ENCODE results near the gene CHTOP. TPM values are rescaled to one million over a fixed set of nuclear protein-coding genes. Genes with fewer than 3 reads are reported as not detected.
"Not testable (repeated sequence)": the region's sequence is repeated elsewhere in the genome, so short reads cannot be mapped to it uniquely, and the experiment has no call there.

Gene CHTOP
- total RNA-seq (100 to 1,000 TPM; 144 to 149 TPM), polyA plus RNA-seq (10 to 100 TPM; 42.2 to 75.5 TPM)

DNA sequence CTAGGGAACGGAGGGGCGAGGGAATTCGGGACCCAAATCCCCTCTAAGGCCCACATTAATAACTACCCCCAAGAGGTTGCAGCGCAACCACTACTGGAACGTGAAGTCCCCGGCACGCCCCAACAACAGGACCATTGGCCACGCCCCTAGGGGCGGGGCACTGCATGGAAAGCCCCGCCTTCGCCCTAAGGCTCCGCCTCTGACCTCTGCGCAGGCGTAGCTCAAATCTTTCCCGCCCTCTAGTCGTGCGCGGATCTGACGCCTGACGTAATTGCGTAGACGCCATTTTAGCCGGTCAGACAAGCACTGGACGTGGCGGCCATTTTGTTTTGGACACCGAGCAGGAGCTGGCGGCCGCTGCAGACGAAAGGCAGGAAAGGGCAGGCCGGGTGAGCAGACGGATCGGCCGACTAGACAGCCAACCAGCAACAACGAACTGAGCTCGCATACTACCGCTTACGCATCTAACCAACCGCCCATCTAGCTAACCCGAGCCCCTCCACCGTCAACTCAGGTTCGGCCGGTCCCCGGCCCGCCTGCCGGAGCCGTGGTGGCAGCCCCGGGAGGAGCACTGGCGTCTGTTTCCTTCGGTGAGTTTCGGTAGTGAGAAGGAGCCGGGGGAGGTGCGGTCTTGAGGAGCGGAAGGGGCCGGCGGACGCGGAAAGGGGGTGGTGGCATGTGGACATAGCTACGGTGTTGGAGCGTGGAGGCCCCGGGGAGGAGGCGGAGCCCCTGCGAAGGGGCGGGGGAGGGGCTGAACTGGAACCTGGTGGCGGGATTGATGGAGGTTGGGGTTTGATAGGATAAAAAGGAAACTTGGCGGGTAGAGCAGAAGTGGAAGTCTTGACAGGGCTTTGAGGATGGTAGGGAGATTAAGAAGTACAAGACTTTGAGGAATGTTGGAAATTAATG lies at the start of gene CHTOP:
TSS of gene CHTOP (plus strand) at position 313 of the 912 bp plus-strand sequence. CDS start 2,523 bp downstream, outside the sequence.
- Histone ChIP-seq H3K27ac (ENCODE audit: low read depth, low read length) (peak within 1 kb of the TSS; percentile 100), H3K9me3 (ENCODE audit: control insufficient read depth in 1 of 2, low read length in 2 of 2) (no peaks in the 10 kb centered on the region), H3K4me3 (ENCODE audit: low read length in 2 of 2) (peak within 1 kb of the TSS; percentile 99), H3K36me3 (ENCODE audit: insufficient read depth, low read length) (peaks cover 30% of the 10 kb centered on the region), H3K27me3 (ENCODE audit: insufficient read depth, low read length) (no peaks in the 10 kb centered on the region), H3K4me1 (ENCODE audit: insufficient read depth, low read length) (peaks cover 36% of the 10 kb centered on the region)
- intact Hi-C loops (cut with micrococcal nuclease), result loop anchor here (1.0 to 5.0 kb wide), 7 partner anchors 24 to 357 kb away; partner anchors contain the start of genes RPS27, S100A4 and SNAPIN
- peaks cover 14 to 38% of the 10 kb centered on the region in 2 donors for H3K36me3 Mint-ChIP-seq
- H3K4me1 Mint-ChIP-seq, result peaks cover 26 to 51% (median 39%) of the 10 kb centered on the region in 4 donors
- POLR2A ChIA-PET (ENCODE audit: partially characterized antibody), result interaction anchor here (0.8 to 3.1 kb wide), 25 partner anchors 12 to 358 kb away, joined by 3 to 80 read pairs (median 6); partner anchors contain the start of genes CRTC2, ILF2, INTS3 and JTB
- H3K27ac Mint-ChIP-seq, result peak within 1 kb of the TSS; percentile 98 to 100 (median 100)
- peaks cover 0 to 3% (median 0%) of the 10 kb centered on the region in 8 donors for H3K9me3 Mint-ChIP-seq
- peak within 1 kb of the TSS; percentile 94 to 100 (median 98) for H3K4me3 Mint-ChIP-seq
- DNase-seq, result peak; percentile 96 to 98 (median 97)
- CTCF ChIA-PET (ENCODE audit: partially characterized antibody), result interaction anchor here (0.9 to 2.5 kb wide), 13 partner anchors 11 to 123 kb away, joined by 3 to 12 read pairs (median 5); partner anchors contain the start of genes S100A4 and S100A6
- no peaks in the 10 kb centered on the region for H3K27me3 Mint-ChIP-seq

GRCh38 chr1:153585006-153585405 lies 48.9 kb upstream of the CHTOP start:
- intact Hi-C loops (cut with micrococcal nuclease), result no loop called here

GRCh38 chr1:153586347-153586746 lies 47.5 kb upstream of the CHTOP start:
- intact Hi-C loops (cut with micrococcal nuclease), result no loop called here
- H3K9me3 Mint-ChIP-seq, result no peaks in the 10 kb centered on the region
- no peak overlapping the region for H3K4me3 ChIP-seq (ENCODE audit: low read length in 2 of 2)
- peaks cover 1 to 3% of the 10 kb centered on the region in 2 donors for H3K27me3 Mint-ChIP-seq
- H3K9me3 ChIP-seq (ENCODE audit: control insufficient read depth in 1 of 2, low read length in 2 of 2), result no peaks in the 10 kb centered on the region
- no peaks in the 10 kb centered on the region for H3K4me1 ChIP-seq (ENCODE audit: insufficient read depth, low read length)
- H3K27ac ChIP-seq (ENCODE audit: low read depth, low read length), result no peak overlapping the region
- H3K4me3 Mint-ChIP-seq, result no peak overlapping the region
- no peaks in the 10 kb centered on the region for H3K27me3 ChIP-seq (ENCODE audit: insufficient read depth, low read length)
- no peaks in the 10 kb centered on the region for H3K36me3 Mint-ChIP-seq
- no peak for DNase-seq
- peak overlapping the region in 1 of 7 donors; percentile 11 for H3K27ac Mint-ChIP-seq
- ChIA-PET POLR2A (ENCODE audit: partially characterized antibody) (no interaction called here), CTCF (ENCODE audit: partially characterized antibody) (interaction anchor here (2.0 kb wide), 1 partner anchor 14 kb away, joined by 7 read pairs; no protein-coding TSS in a partner anchor)
- H3K36me3 ChIP-seq (ENCODE audit: insufficient read depth, low read length), result no peaks in the 10 kb centered on the region
- H3K4me1 Mint-ChIP-seq, result no peaks in the 10 kb centered on the region

More at GRCh38 chr1:153585006-153585405, 48.9 kb upstream of the CHTOP start:
- no peaks in the 10 kb centered on the region for H3K36me3 Mint-ChIP-seq
- Histone ChIP-seq H3K36me3 (ENCODE audit: insufficient read depth, low read length) (no peaks in the 10 kb centered on the region), H3K4me3 (ENCODE audit: low read length in 2 of 2) (no peak overlapping the region), H3K4me1 (ENCODE audit: insufficient read depth, low read length) (no peaks in the 10 kb centered on the region), H3K27ac (ENCODE audit: low read depth, low read length) (no peak overlapping the region), H3K27me3 (ENCODE audit: insufficient read depth, low read length) (no peaks in the 10 kb centered on the region), H3K9me3 (ENCODE audit: control insufficient read depth in 1 of 2, low read length in 2 of 2) (no peaks in the 10 kb centered on the region)
- H3K4me1 Mint-ChIP-seq, result no peaks in the 10 kb centered on the region
- CTCF ChIA-PET (ENCODE audit: partially characterized antibody), result no interaction called here
- DNase-seq, result no peak
- H3K9me3 Mint-ChIP-seq, result no peaks in the 10 kb centered on the region
- H3K27me3 Mint-ChIP-seq, result peaks cover 1 to 3% of the 10 kb centered on the region in 2 donors
- no peak overlapping the region for H3K27ac Mint-ChIP-seq
- POLR2A ChIA-PET (ENCODE audit: partially characterized antibody), result interaction anchor here (0.7 kb wide), 1 partner anchor 41 kb away, joined by 3 read pairs; no protein-coding TSS in a partner anchor
- no peak overlapping the region for H3K4me3 Mint-ChIP-seq

DNA sequence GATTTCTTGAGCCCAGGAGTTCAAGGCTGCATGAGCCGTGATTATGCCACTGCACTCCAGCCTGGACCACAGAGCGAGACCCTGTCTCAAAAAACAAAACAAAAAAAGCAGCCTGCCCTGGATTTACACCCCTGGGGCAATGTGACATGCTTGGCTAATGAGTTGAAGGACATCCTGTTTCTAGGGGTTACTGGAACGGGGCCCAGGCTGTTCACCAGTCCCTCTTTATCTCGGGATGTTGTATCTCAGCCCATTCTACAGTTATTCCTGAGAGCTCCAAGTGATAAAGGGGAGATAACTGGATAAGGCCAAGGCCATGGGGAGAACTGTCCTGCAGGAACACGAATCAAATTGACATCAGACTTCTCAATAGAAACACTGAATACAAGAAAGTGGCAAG lies 46.6 kb upstream of the CHTOP start:
- H3K9me3 ChIP-seq (ENCODE audit: control insufficient read depth in 1 of 2, low read length in 2 of 2), result no peaks in the 10 kb centered on the region
- H3K4me3 ChIP-seq (ENCODE audit: low read length in 2 of 2), result no peak overlapping the region
- H3K4me1 Mint-ChIP-seq, result no peaks in the 10 kb centered on the region
- intact Hi-C loops (cut with micrococcal nuclease), result no loop called here
- no peaks in the 10 kb centered on the region for H3K36me3 ChIP-seq (ENCODE audit: insufficient read depth, low read length)
- H3K9me3 Mint-ChIP-seq, result no peaks in the 10 kb centered on the region
- no peak overlapping the region for H3K4me3 Mint-ChIP-seq
- no peak for DNase-seq
- no peak overlapping the region for H3K27ac ChIP-seq (ENCODE audit: low read depth, low read length)
- H3K36me3 Mint-ChIP-seq, result no peaks in the 10 kb centered on the region
- POLR2A ChIA-PET (ENCODE audit: partially characterized antibody), result no interaction called here
- CTCF ChIA-PET (ENCODE audit: partially characterized antibody), result interaction anchor here (0.9 to 2.0 kb wide), 2 partner anchors 15 to 77 kb away, joined by 3 to 7 read pairs; no protein-coding TSS in a partner anchor
- no peaks in the 10 kb centered on the region for H3K4me1 ChIP-seq (ENCODE audit: insufficient read depth, low read length)
- H3K27me3 ChIP-seq (ENCODE audit: insufficient read depth, low read length), result no peaks in the 10 kb centered on the region
- peaks cover 1 to 3% of the 10 kb centered on the region in 2 donors for H3K27me3 Mint-ChIP-seq
- no peak overlapping the region for H3K27ac Mint-ChIP-seq

- H3K36me3 Mint-ChIP-seq; DNase-seq; H3K27ac Mint-ChIP-seq; H3K36me3 ChIP-seq (ENCODE audit: insufficient read depth, low read length); POLR2A ChIA-PET (ENCODE audit: partially characterized antibody); H3K27me3 ChIP-seq (ENCODE audit: insufficient read depth, low read length); H3K9me3 Mint-ChIP-seq; intact Hi-C loops (cut with micrococcal nuclease); H3K4me3 ChIP-seq (ENCODE audit: low read length in 2 of 2); H3K4me1 ChIP-seq (ENCODE audit: insufficient read depth, low read length); H3K27ac ChIP-seq (ENCODE audit: low read depth, low read length); H3K9me3 ChIP-seq (ENCODE audit: control insufficient read depth in 1 of 2, low read length in 2 of 2); H3K27me3 Mint-ChIP-seq; H3K4me1 Mint-ChIP-seq; H3K4me3 Mint-ChIP-seq: not testable (repeated sequence)
- CTCF ChIA-PET (ENCODE audit: partially characterized antibody), result interaction anchor here (0.9 to 2.0 kb wide), 4 partner anchors 10 to 78 kb away, joined by 3 to 7 read pairs (median 4); no protein-coding TSS in a partner anchor
These were observed 45.8 kb upstream of the CHTOP start for GRCh38 chr1:153588033-153588432.

- H3K27ac ChIP-seq (ENCODE audit: low read depth, low read length), result no peak overlapping the region
- Mint-ChIP-seq H3K9me3 (no peaks in the 10 kb centered on the region), H3K36me3 (no peaks in the 10 kb centered on the region), H3K27me3 (peaks cover 1 to 3% of the 10 kb centered on the region in 2 donors), H3K4me3 (no peak overlapping the region), H3K27ac (no peak overlapping the region), H3K4me1 (no peaks in the 10 kb centered on the region)
- H3K27me3 ChIP-seq (ENCODE audit: insufficient read depth, low read length), result no peaks in the 10 kb centered on the region
- intact Hi-C loops (cut with micrococcal nuclease), result no loop called here
- H3K36me3 ChIP-seq (ENCODE audit: insufficient read depth, low read length), result no peaks in the 10 kb centered on the region
- no peak overlapping the region for H3K4me3 ChIP-seq (ENCODE audit: low read length in 2 of 2)
- CTCF ChIA-PET (ENCODE audit: partially characterized antibody), result interaction anchor here (1.3 to 1.4 kb wide), 2 partner anchors 11 to 30 kb away, joined by 3 to 4 read pairs; no protein-coding TSS in a partner anchor
- POLR2A ChIA-PET (ENCODE audit: partially characterized antibody), result no interaction called here
- DNase-seq, result no peak
- H3K9me3 ChIP-seq (ENCODE audit: control insufficient read depth in 1 of 2, low read length in 2 of 2), result no peaks in the 10 kb centered on the region
- H3K4me1 ChIP-seq (ENCODE audit: insufficient read depth, low read length), result no peaks in the 10 kb centered on the region
These were observed 45.4 kb upstream of the CHTOP start for GRCh38 chr1:153588482-153588881.

- Mint-ChIP-seq H3K27me3 (no peaks in the 10 kb centered on the region), H3K27ac (no peak overlapping the region), H3K9me3 (no peaks in the 10 kb centered on the region), H3K36me3 (no peaks in the 10 kb centered on the region), H3K4me3 (no peak overlapping the region), H3K4me1 (peaks cover 0 to 3% (median 2%) of the 10 kb centered on the region in 4 donors)
- ChIA-PET CTCF (ENCODE audit: partially characterized antibody) (interaction anchor here (0.7 to 1.4 kb wide), 5 partner anchors 17 to 98 kb away, joined by 3 to 5 read pairs (median 4); partner anchors contain the start of gene S100A14), POLR2A (ENCODE audit: partially characterized antibody) (no interaction called here)
- no peaks in the 10 kb centered on the region for H3K9me3 ChIP-seq (ENCODE audit: control insufficient read depth in 1 of 2, low read length in 2 of 2)
- H3K27me3 ChIP-seq (ENCODE audit: insufficient read depth, low read length), result no peaks in the 10 kb centered on the region
- intact Hi-C loops (cut with micrococcal nuclease), result no loop called here
- no peaks in the 10 kb centered on the region for H3K36me3 ChIP-seq (ENCODE audit: insufficient read depth, low read length)
- H3K4me1 ChIP-seq (ENCODE audit: insufficient read depth, low read length), result no peaks in the 10 kb centered on the region
- H3K4me3 ChIP-seq (ENCODE audit: low read length in 2 of 2), result no peak overlapping the region
- no peak overlapping the region for H3K27ac ChIP-seq (ENCODE audit: low read depth, low read length)
- DNase-seq, result no peak
These were observed 41.1 kb upstream of the CHTOP start for GRCh38 chr1:153592748-153593147.

Measured in CD4-positive, alpha-beta memory T cell (primary cell).